Diencephalon (tissue), 1 donor: ENCODE data around the gene IQCF5. TPM values are rescaled to one million over a fixed set of nuclear protein-coding genes. Genes with fewer than 3 reads are reported as not detected.

Source experiments
- small RNA-seq: library from RNA; depleted of rRNA; stranded (forward); fragments of <200 nt; gene quantifications from one replicate; pipeline ENCODE3, GENCODE V24; 2014
- total RNA-seq: library from RNA; depleted of rRNA; stranded (reverse); fragments of >200 nt; gene quantifications from one replicate; pipeline ENCODE4 v1.2.3, GENCODE V29; 2014

The IQCF5 gene
- total RNA-seq = not detected

DNA sequence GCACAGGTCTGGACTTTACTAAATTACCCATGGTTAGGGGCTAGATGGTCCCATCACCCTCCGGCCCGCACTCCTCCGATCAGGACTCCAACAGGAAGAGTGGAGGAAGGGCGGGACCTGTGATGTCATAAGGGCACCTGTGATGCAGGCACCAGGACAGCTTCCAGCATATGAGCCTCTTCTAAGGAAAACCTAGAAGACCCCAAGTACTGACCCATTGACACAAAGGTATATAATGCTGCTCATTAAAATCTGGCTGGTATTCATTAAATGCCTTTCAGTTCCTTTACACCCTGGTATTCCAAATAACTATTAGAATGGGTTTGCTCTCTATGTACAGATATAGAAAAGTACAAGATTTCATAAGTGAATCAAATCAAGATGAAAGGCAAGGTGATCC is at the start of gene IQCF5:
Gene IQCF5 (minus strand): TSS at position 101 of the 400 bp plus-strand sequence. CDS start 70 bp downstream, at position 31.

DNA sequence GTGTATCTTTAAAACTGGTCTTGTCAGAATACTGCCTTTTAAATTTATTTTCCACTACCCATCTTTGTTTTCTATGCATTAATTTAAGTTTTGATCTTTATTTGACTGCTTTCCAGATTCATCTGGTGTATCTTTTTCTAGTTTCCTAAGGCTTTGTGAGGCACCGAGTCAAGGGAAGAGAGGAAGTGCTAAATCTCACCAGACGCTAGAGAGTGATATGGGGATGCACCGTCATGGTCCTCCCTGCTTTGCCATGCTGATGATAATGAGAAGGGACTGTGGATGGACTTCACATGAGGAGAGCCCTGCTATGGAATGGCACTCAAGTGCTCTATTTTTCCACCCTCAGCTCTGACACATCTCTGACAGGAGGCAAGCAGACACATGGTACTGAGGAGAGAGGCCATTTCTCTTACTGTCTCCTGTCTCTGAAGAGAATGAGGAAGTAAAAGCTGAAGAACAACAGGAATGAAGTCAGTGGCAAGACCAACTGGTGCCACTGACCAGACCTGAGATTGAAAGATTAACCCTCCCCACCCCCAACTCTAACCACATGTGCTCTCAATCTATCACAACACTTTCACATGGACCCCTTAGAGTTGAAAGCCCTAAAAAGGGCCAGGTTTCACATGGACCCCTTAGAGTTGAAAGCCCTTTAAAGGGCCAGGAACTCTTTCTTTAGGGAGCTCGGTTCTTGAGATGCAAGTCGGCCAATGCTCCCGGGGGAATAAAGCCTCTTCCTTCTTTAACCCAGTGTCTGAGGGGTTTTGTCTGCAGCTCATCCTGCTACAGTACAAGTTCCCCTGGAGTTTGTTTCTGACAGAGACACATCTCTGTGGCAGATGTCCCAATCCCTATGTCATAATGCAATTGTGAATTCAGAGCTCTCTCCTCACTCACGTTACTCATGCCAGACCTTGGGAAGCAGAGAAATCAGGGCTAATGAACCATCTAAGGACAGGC is 14.4 kb downstream of the IQCF5 start, which contains the start of gene IQCF2:
Gene IQCF2 (plus strand): TSS at position 913 of the 963 bp plus-strand sequence. CDS start 52 bp downstream, outside the sequence.

Small RNA genes lying within 50 kb of the gene (small RNA-seq; reads per million reads assigned to genes)
- not detected for gene RN7SL504P

Other genes starting within 250 kb of the IQCF5 start
- gene TEX264, start 204.3 kb downstream of the IQCF5 start, total RNA-seq = 26.5 TPM
- 12.5 TPM for gene GRM2, start 168.5 kb downstream of the IQCF5 start, total RNA-seq
- gene IQCF6, start 96.4 kb downstream of the IQCF5 start, total RNA-seq = not detected
- gene IQCF2, start 14.0 kb downstream of the IQCF5 start, total RNA-seq = not detected
- gene IQCF1, start 27.8 kb upstream of the IQCF5 start, total RNA-seq = not detected
- 12.9 TPM for gene RRP9, start 66.3 kb upstream of the IQCF5 start, total RNA-seq
- gene PARP3, start 66.8 kb upstream of the IQCF5 start, total RNA-seq = 4.8 TPM
- gene GPR62, start 79.8 kb upstream of the IQCF5 start, total RNA-seq = 0.46 TPM
- gene PCBP4, start 91.9 kb upstream of the IQCF5 start, total RNA-seq = 38.8 TPM
- 3.9 TPM for gene ABHD14B, start 98.4 kb upstream of the IQCF5 start, total RNA-seq
- 33.0 TPM for gene ABHD14A, start 99.5 kb upstream of the IQCF5 start, total RNA-seq
- 4.2 TPM for gene ACY1, start 107.9 kb upstream of the IQCF5 start, total RNA-seq
- gene RPL29, start 120.3 kb upstream of the IQCF5 start, total RNA-seq = 715 TPM
- gene DUSP7, start 181.0 kb upstream of the IQCF5 start, total RNA-seq = 9.5 TPM